GM10248 (cell line): Measurements from ENCODE around the gene MYH13.
A peak's percentile ranks its signal among the peaks of the same experiment; 100 is the strongest.

Source experiments
- CTCF ChIA-PET: fragments of 300-600 bp; sonication (Branson Sonifier 250); formaldehyde crosslinking; extraction: SDS; loops from one replicate; lab custom pipeline; 2021; ENCODE audit warnings: antibody characterized with exemption; lab: Yijun Ruan, JAX
- POLR2A ChIA-PET: fragments of 350-650 bp; sonication (Branson Sonifier 250); formaldehyde crosslinking; extraction: SDS; loops from one replicate; lab custom pipeline; 2020; ENCODE audit warnings: antibody characterized with exemption; lab: Yijun Ruan, JAX
- DNase-seq: peaks from one replicate; pipeline ENCODE4 v3.0.0; 2012; ENCODE audit errors: extremely low spot score
- CTCF ChIP-seq: IDR thresholded peaks from 2 replicates; pipeline ENCODE4 v1.5.1; 2012; ENCODE audit warnings: mild to moderate bottlenecking, low read depth; ENCODE audit errors: extremely low read depth, missing control alignments, control extremely low read depth

MYH13 gene

DNA sequence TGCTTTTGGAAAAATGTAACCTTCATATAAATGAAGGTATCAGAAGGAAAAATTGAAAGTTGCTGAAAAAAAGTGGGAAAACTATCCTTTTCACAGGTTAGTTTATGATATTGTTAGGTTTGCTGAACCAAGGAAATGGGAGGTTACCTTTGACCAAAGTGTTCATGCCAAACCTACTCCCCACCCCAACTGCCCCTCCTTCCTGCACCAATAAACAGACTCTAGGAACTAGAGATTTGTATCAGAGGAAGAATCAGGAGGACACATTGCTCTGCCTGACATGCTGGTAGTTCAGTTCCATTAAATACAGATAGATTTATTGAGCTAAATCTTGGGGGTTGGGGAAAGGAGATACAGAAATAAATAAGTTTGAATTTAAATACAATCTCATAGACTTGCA, 30.8 kb upstream of the MYH13 start:
- ChIA-PET POLR2A (no interaction called here), CTCF (no interaction called here)

GRCh38 chr17:10398352-10398751, 25.5 kb upstream of the MYH13 start:
- ChIA-PET POLR2A (no interaction called here), CTCF (interaction anchor here (0.7 to 1.4 kb wide), 2 partner anchors 8 to 26 kb away, joined by 3 read pairs; partner anchors contain the start of gene MYH13)
- TF ChIP-seq CTCF: no peak
- DNase-seq: no peak

More for the DNA sequence above, 30.8 kb upstream of the MYH13 start:
- DNase-seq: no peak
- TF ChIP-seq CTCF: no peak

DNA sequence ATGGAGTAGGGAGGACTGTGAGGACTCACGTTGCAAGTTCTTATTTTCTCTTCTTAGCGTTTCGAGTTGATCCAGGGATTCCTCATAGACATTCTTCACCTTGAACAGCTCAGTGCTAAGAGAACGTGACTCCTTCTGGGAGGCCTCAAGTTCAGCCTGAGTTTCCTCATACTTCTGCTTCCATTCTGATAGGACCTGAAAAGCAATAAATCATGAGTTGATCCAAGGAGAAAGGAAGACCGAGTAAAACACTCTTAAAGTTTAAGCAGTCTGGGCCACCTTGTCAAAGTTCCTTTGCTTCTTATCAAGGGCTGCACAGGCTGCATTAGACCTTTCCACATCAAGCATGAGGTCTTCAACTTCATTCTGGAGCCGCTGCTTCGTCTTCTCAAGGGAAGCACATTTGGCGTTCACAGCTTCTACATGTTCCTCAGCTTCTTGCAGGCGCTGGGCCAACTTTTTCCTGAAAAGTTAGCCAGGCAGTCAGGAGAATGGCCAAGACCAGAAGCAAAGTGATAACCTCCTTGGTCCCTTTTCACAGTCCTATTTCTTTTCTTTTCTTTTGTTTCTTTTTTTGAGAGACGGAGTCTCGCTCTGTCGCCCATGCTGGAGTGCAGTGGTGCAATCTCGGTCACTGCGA, 23.8 kb upstream of the MYH13 start:
- ChIA-PET CTCF (no interaction called here), POLR2A (no interaction called here)
- DNase-seq: no peak
- no peak for TF ChIP-seq CTCF

GRCh38 chr17:10394201-10394887, 21.5 kb upstream of the MYH13 start:
- TF ChIP-seq CTCF: no peak
- peak; percentile 11 for DNase-seq
- ChIA-PET CTCF (interaction anchor here (1.2 to 1.7 kb wide), 2 partner anchors 11 to 223 kb away, joined by 3 to 4 read pairs; no protein-coding TSS in a partner anchor), POLR2A (no interaction called here)

DNA sequence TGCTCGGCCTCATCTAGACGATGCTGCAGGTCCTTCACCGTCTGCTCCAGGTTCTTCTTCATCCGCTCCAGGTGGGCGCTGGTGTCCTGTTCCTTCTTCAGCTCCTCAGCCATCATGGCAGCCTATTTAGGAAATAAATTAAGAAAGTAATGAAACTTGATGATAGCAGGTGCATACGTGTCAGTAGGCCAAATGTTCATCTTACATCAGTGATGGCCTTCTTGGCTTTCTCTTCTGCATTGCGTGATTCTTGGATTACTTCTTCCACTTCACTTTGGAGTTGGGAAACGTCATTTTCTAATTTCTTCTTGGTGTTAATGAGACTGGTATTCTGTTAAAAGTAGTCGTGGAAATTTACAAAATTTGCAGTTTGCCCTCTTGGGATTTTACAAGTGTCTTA, 20.1 kb upstream of the MYH13 start:
- POLR2A ChIA-PET: no interaction called here
- TF ChIP-seq CTCF: no peak
- no peak for DNase-seq
- CTCF ChIA-PET: no interaction called here

DNA sequence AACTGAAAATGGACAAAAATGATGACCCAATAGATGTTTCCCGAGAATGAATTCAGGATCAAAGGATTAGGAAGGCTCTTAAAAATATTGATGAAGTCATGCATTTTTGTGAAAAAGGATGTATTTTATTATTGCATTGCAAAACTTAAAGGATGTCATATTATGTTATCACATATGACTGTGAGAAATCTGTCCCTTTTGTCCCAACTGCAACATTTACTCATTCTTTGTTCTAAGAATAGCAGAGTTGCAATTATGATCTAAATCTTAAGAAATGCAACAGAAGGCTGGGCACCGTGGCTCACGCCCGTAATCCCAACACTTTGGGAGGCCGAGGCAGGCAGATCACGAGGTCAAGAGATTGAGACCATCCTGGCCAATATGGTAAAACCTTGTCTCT, 13.1 kb upstream of the MYH13 start:
- CTCF ChIA-PET: no interaction called here
- TF ChIP-seq CTCF: no peak
- POLR2A ChIA-PET: no interaction called here
- no peak for DNase-seq
